Body of pancreas (tissue), 4 donors: Measurements from ENCODE around the gene AMH. TPM values are rescaled to one million over a fixed set of nuclear protein-coding genes. Genes with fewer than 3 reads are reported as not detected.

Experiments
- ATAC-seq: fragments of 150-250 bp; one replicate; pipeline ENCODE4 v1.9.1; 2016
- DNase-seq, 4 donors: peaks; one replicate each; pipeline ENCODE4 v3.0.0-alpha.2; 2019
- H3K27ac ChIP-seq, 4 donors: fragments of 200-600 bp; sonication (generic); 1 replicate in 3 of 4; 2 replicates in 1 of 4; pipeline versions ENCODE4 v1.5.1 to v1.6.1; 2016 to 2019; ENCODE audit warnings: mild to moderate bottlenecking in 1 of 4, mixed read lengths in 1 of 4, moderate library complexity in 1 of 4
- H3K27me3 ChIP-seq, 2 donors: fragments of 200-600 bp; sonication (generic); one replicate each; pipeline ENCODE4 v1.6.0; 2016; ENCODE audit warnings: mild to moderate bottlenecking in 1 of 2
- H3K36me3 ChIP-seq, 2 donors: fragments of 200-600 bp; sonication (generic); replicated peaks in 1 of 2; 2 replicates each; pipeline ENCODE4 v1.5.1; 2016; ENCODE audit warnings: low read depth in 2 of 2; ENCODE audit not compliant: insufficient read depth in 1 of 2
- H3K4me1 ChIP-seq: fragments of 200-600 bp; sonication (generic); one replicate; pipeline ENCODE4 v1.6.0; 2016
- H3K4me3 ChIP-seq, 2 donors: fragments of 200-600 bp; sonication (generic); 1 replicate in 1 of 2; 2 replicates in 1 of 2; pipeline ENCODE4 v1.5.1; 2016 to 2019
- H3K9me3 ChIP-seq, 3 donors: fragments of 200-600 bp; sonication (generic); 1 replicate in 2 of 3; 2 replicates in 1 of 3; pipeline ENCODE4 v1.5.1; 2016
- POLR2A ChIP-seq, 3 donors: fragments of 450-650 bp; IDR thresholded peaks; one replicate each; pipeline ENCODE4 v1.6.1; 2016; ENCODE audit warnings: antibody characterized with exemption in 3 of 3, mild to moderate bottlenecking in 2 of 3
- WGBS, 2 donors: methylation state at CpG; one replicate each; pipeline ENCODE4 v1.1.5; 2017; 5-methylcytosine and 5-hydroxymethylcytosine counted together
- intact Hi-C: fragments of 100-400 bp; cut with DNase I; formaldehyde crosslinking; loops from one replicate; pipeline ENCODE4 v1.15.1; 2023
- total RNA-seq, 2 donors: library from RNA; depleted of rRNA; stranded (reverse); fragments of >200 nt; gene quantifications; one replicate each; pipeline ENCODE4 v1.1.0, GENCODE V29; 2016
- TF ChIP-seq, protein P1 (sequence below), 7 experiments: fragments of 450-650 bp in 4 of 7; fragments of 200-600 bp in 3 of 7; sonication (generic) in 3 of 7; IDR thresholded peaks; one replicate each; pipeline ENCODE4 v1.5.1; 2016 to 2019; ENCODE audit warnings: antibody characterized with exemption in 7 of 7

Gene AMH
- total RNA-seq, 2 donors from 2014 or later, result 0.99 to 11.7 TPM

GRCh38 chr19:2237051-2237868, 11.9 kb upstream of the AMH start:
- H3K4me3 ChIP-seq, result peak overlapping the region; percentile 82 to 90
- TF ChIP-seq, protein P1, sequence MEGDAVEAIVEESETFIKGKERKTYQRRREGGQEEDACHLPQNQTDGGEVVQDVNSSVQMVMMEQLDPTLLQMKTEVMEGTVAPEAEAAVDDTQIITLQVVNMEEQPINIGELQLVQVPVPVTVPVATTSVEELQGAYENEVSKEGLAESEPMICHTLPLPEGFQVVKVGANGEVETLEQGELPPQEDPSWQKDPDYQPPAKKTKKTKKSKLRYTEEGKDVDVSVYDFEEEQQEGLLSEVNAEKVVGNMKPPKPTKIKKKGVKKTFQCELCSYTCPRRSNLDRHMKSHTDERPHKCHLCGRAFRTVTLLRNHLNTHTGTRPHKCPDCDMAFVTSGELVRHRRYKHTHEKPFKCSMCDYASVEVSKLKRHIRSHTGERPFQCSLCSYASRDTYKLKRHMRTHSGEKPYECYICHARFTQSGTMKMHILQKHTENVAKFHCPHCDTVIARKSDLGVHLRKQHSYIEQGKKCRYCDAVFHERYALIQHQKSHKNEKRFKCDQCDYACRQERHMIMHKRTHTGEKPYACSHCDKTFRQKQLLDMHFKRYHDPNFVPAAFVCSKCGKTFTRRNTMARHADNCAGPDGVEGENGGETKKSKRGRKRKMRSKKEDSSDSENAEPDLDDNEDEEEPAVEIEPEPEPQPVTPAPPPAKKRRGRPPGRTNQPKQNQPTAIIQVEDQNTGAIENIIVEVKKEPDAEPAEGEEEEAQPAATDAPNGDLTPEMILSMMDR (IDR thresholded peaks at IDR 0.05), result no peak
- no peak for TF ChIP-seq POLR2A (IDR thresholded peaks at IDR 0.05)
- ATAC-seq (no peak), DNase-seq (no peak)
- intact Hi-C loops, result no loop called here
- peaks cover 77% of the 10 kb centered on the region for H3K4me1 ChIP-seq
- H3K27me3 ChIP-seq, result no peaks in the 10 kb centered on the region
- no peaks in the 10 kb centered on the region for H3K36me3 ChIP-seq
- H3K27ac ChIP-seq, result peak overlapping the region; percentile 92 to 99 (median 97)
- H3K9me3 ChIP-seq, result no peaks in the 10 kb centered on the region
- WGBS, 2 donors, result 40 to 56% methylated on average over 38 to 43 of the region's 43 CpGs

DNA sequence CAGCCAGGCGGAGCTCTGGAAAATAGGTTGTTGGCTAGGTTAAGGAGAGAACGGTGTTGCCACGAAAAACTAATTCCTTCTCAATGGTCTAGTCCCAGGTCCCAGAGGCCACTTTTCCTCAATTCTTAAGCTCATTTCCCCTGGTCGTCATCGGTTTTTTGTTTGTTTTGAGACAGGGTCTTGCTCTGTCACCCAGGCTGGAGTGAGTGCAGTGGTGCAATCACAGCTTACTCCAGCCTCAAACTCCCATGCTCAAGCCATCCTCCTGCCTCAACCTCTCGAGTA, 11.3 kb upstream of the AMH start:
- no peaks in the 10 kb centered on the region for H3K27me3 ChIP-seq
- no peak for DNase-seq
- TF ChIP-seq, protein P1 (IDR thresholded peaks at IDR 0.05), result no peak
- TF ChIP-seq POLR2A (IDR thresholded peaks at IDR 0.05), result no peak
- 72 to 85% methylated on average over 6 of the region's 6 CpGs for WGBS, 2 donors
- intact Hi-C loops, result no loop called here
- no peaks in the 10 kb centered on the region for H3K36me3 ChIP-seq
- H3K4me1 ChIP-seq, result peaks cover 78% of the 10 kb centered on the region
- H3K9me3 ChIP-seq, result no peaks in the 10 kb centered on the region
- no peak for ATAC-seq
- peak overlapping the region in 1 of 4 donors; percentile 98 for H3K27ac ChIP-seq
- no peak overlapping the region for H3K4me3 ChIP-seq

DNA sequence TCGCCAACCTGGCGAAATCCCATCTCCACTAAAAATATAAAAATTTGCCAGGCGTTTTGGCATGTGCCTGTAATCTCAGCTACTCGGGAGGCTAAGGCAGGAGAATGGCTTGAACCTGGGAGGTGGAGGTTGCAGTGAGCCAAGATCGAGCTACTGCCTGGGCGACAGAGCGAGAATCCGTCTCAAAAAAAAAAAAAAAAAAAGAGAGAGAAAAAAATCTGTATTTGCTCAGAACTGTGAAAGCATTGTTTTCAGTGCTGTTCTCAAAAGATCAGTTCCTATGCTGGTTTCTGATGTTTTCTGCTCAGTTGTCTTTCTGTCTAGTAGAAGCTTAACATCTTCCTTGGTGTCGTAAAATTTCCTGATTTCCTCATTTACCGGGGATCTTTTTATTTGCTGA, 9.9 kb upstream of the AMH start:
- peak overlapping the region in 2 of 4 donors; percentile 40 to 60 for H3K27ac ChIP-seq
- no peak for ATAC-seq
- no peak for TF ChIP-seq POLR2A (IDR thresholded peaks at IDR 0.05)
- TF ChIP-seq, protein P1 (IDR thresholded peaks at IDR 0.05), result no peak
- no peak for DNase-seq
- intact Hi-C loops, result no loop called here
- H3K9me3 ChIP-seq, result no peaks in the 10 kb centered on the region
- WGBS, 2 donors, result 50 to 75% methylated on average over 10 of the region's 10 CpGs
- peaks cover 65% of the 10 kb centered on the region for H3K4me1 ChIP-seq
- H3K4me3 ChIP-seq, result no peak overlapping the region
- H3K27me3 ChIP-seq, result no peaks in the 10 kb centered on the region
- peaks cover 5 to 9% of the 10 kb centered on the region in 2 donors for H3K36me3 ChIP-seq

GRCh38 chr19:2239771-2240770, 9.1 kb upstream of the AMH start:
- peak overlapping the region in 3 of 4 donors; percentile 40 to 60 (median 47) for H3K27ac ChIP-seq

More at GRCh38 chr19:2239771-2240770, 9.1 kb upstream of the AMH start:
- WGBS, 2 donors, result 22 to 29% methylated on average over 19 to 34 of the region's 34 CpGs
- no peaks in the 10 kb centered on the region for H3K27me3 ChIP-seq
- H3K4me1 ChIP-seq, result peaks cover 56% of the 10 kb centered on the region
- TF ChIP-seq, protein P1 (IDR thresholded peaks at IDR 0.05), result no peak
- TF ChIP-seq POLR2A (IDR thresholded peaks at IDR 0.05), result no peak
- ATAC-seq (no peak), DNase-seq (peak in 1 of 4 donors; percentile 39)
- H3K9me3 ChIP-seq, result no peaks in the 10 kb centered on the region
- intact Hi-C loops, result no loop called here
- H3K36me3 ChIP-seq, result peaks cover 14 to 18% of the 10 kb centered on the region in 2 donors
- H3K4me3 ChIP-seq, result no peak overlapping the region
